ENCODE measurements around the gene LSM14A. TPM values are rescaled to one million over a fixed set of nuclear protein-coding genes. Genes with fewer than 3 reads are reported as not detected.

The LSM14A gene
- total RNA-seq, 5 donors from 2014 or later (not counting 1 experiment from before 2014, with no cell fraction given) = 135 to 180 (median 159) TPM

GRCh38 chr19:34142440-34142839 lies 29.9 kb upstream of the LSM14A start:
- H3K9me3 ChIP-seq = no peaks in the 10 kb centered on the region
- no peaks in the 10 kb centered on the region for H3K36me3 Mint-ChIP-seq
- ATAC-seq (replicated peaks in 1 of 4) = no peak
- no peak overlapping the region for H3K27ac ChIP-seq (ENCODE audit: low read length)
- H3K27ac Mint-ChIP-seq = no peak overlapping the region
- POLR2A ChIA-PET = no interaction called here
- H3K4me3 Mint-ChIP-seq = no peak overlapping the region
- H3K27me3 ChIP-seq (replicated peaks in 1 of 2; ENCODE audit: control insufficient read depth in 2 of 2, extremely low read depth in 1 of 2, insufficient read depth in 2 of 2, low read length in 1 of 2) = peaks cover 0 to 4% of the 10 kb centered on the region in 2 experiments
- H3K4me3 ChIP-seq (ENCODE audit: control insufficient read depth in 1 of 2, extremely low read depth in 1 of 2, low read length in 1 of 2) = no peak overlapping the region
- H3K4me1 Mint-ChIP-seq = no peaks in the 10 kb centered on the region
- H3K27me3 Mint-ChIP-seq = no peaks in the 10 kb centered on the region
- H3K36me3 ChIP-seq (ENCODE audit: control insufficient read depth in 2 of 2, extremely low read depth in 1 of 2, insufficient read depth in 1 of 2, low read length in 1 of 2) = no peaks in the 10 kb centered on the region
- WGBS (ENCODE audit: insufficient coverage) = 50% methylated on average over 1 of the region's 3 CpGs
- no peak for DNase-seq
- H3K9me3 Mint-ChIP-seq = no peaks in the 10 kb centered on the region
- CTCF ChIA-PET = interaction anchor here (0.7 to 1.5 kb wide), 2 partner anchors 17 to 364 kb away, joined by 3 read pairs; no protein-coding TSS in a partner anchor
- no peaks in the 10 kb centered on the region for H3K4me1 ChIP-seq (ENCODE audit: control insufficient read depth in 1 of 2, extremely low read depth in 1 of 2, insufficient read depth in 2 of 2, low read length in 2 of 2)

- Mint-ChIP-seq H3K9me3 (no peaks in the 10 kb centered on the region), H3K27ac (no peak overlapping the region), H3K27me3 (no peaks in the 10 kb centered on the region), H3K4me3 (no peak overlapping the region), H3K36me3 (no peaks in the 10 kb centered on the region), H3K4me1 (no peaks in the 10 kb centered on the region)
- Histone ChIP-seq H3K36me3 (ENCODE audit: control insufficient read depth in 2 of 2, extremely low read depth in 1 of 2, insufficient read depth in 1 of 2, low read length in 1 of 2) (no peaks in the 10 kb centered on the region), H3K27ac (ENCODE audit: low read length) (no peak overlapping the region), H3K9me3 (no peaks in the 10 kb centered on the region), H3K27me3 (replicated peaks in 1 of 2; ENCODE audit: control insufficient read depth in 2 of 2, extremely low read depth in 1 of 2, insufficient read depth in 2 of 2, low read length in 1 of 2) (peaks cover 0 to 7% of the 10 kb centered on the region in 2 experiments), H3K4me1 (ENCODE audit: control insufficient read depth in 1 of 2, extremely low read depth in 1 of 2, insufficient read depth in 2 of 2, low read length in 2 of 2) (no peaks in the 10 kb centered on the region), H3K4me3 (ENCODE audit: control insufficient read depth in 1 of 2, extremely low read depth in 1 of 2, low read length in 1 of 2) (no peak overlapping the region)
- ATAC-seq (replicated peaks in 1 of 4) (peak; percentile 51 to 68 (median 62)), DNase-seq (peak in 33 of 35 experiments; percentile 11 to 81 (median 40))
- WGBS (ENCODE audit: insufficient coverage) = 0% methylated on average over 4 of the region's 7 CpGs
- ChIA-PET CTCF (interaction anchor here in 1 of 2 donors (1.0 to 1.8 kb wide), 2 partner anchors 26 to 104 kb away, joined by 3 to 5 read pairs; no protein-coding TSS in a partner anchor), POLR2A (no interaction called here)
Observed at GRCh38 chr19:34145741-34146202, 26.5 kb upstream of the LSM14A start.

- H3K27ac ChIP-seq (ENCODE audit: low read length) = no peak overlapping the region
- 89% methylated on average over 9 of the region's 9 CpGs for WGBS (ENCODE audit: insufficient coverage)
- DNase-seq (no peak), ATAC-seq (replicated peaks in 1 of 4) (no peak)
- peaks cover 0 to 7% of the 10 kb centered on the region in 2 experiments for H3K27me3 ChIP-seq (replicated peaks in 1 of 2; ENCODE audit: control insufficient read depth in 2 of 2, extremely low read depth in 1 of 2, insufficient read depth in 2 of 2, low read length in 1 of 2)
- no peaks in the 10 kb centered on the region for H3K36me3 Mint-ChIP-seq
- H3K36me3 ChIP-seq (ENCODE audit: control insufficient read depth in 2 of 2, extremely low read depth in 1 of 2, insufficient read depth in 1 of 2, low read length in 1 of 2) = no peaks in the 10 kb centered on the region
- H3K4me3 Mint-ChIP-seq = no peak overlapping the region
- ChIA-PET POLR2A (no interaction called here), CTCF (interaction anchor here in 1 of 2 donors (0.7 kb wide), 1 partner anchor 173 kb away, joined by 4 read pairs; no protein-coding TSS in a partner anchor)
- no peaks in the 10 kb centered on the region for H3K4me1 ChIP-seq (ENCODE audit: control insufficient read depth in 1 of 2, extremely low read depth in 1 of 2, insufficient read depth in 2 of 2, low read length in 2 of 2)
- H3K9me3 ChIP-seq = no peaks in the 10 kb centered on the region
- no peak overlapping the region for H3K27ac Mint-ChIP-seq
- peaks cover 0 to 1% of the 10 kb centered on the region in 2 donors for H3K27me3 Mint-ChIP-seq
- H3K4me1 Mint-ChIP-seq = no peaks in the 10 kb centered on the region
- no peak overlapping the region for H3K4me3 ChIP-seq (ENCODE audit: control insufficient read depth in 1 of 2, extremely low read depth in 1 of 2, low read length in 1 of 2)
- H3K9me3 Mint-ChIP-seq = no peaks in the 10 kb centered on the region
Observed at GRCh38 chr19:34148658-34149185, 23.6 kb upstream of the LSM14A start.

- no peak overlapping the region for H3K4me3 ChIP-seq (ENCODE audit: control insufficient read depth in 1 of 2, extremely low read depth in 1 of 2, low read length in 1 of 2)
- no peak overlapping the region for H3K27ac ChIP-seq (ENCODE audit: low read length)
- ATAC-seq (replicated peaks in 1 of 4) = no peak
- H3K27me3 ChIP-seq (replicated peaks in 1 of 2; ENCODE audit: control insufficient read depth in 2 of 2, extremely low read depth in 1 of 2, insufficient read depth in 2 of 2, low read length in 1 of 2) = peaks cover 0 to 7% of the 10 kb centered on the region in 2 experiments
- H3K36me3 ChIP-seq (ENCODE audit: control insufficient read depth in 2 of 2, extremely low read depth in 1 of 2, insufficient read depth in 1 of 2, low read length in 1 of 2) = no peaks in the 10 kb centered on the region
- no peak for DNase-seq
- CTCF ChIA-PET = interaction anchor here (0.6 to 0.8 kb wide), 3 partner anchors 42 to 965 kb away, joined by 3 to 7 read pairs (median 4); no protein-coding TSS in a partner anchor
- POLR2A ChIA-PET = interaction anchor here in 1 of 2 donors (0.6 kb wide), 1 partner anchor 73 kb away, joined by 4 read pairs; no protein-coding TSS in a partner anchor
- H3K9me3 ChIP-seq = no peaks in the 10 kb centered on the region
- no peaks in the 10 kb centered on the region for H3K4me1 ChIP-seq (ENCODE audit: control insufficient read depth in 1 of 2, extremely low read depth in 1 of 2, insufficient read depth in 2 of 2, low read length in 2 of 2)
- Mint-ChIP-seq H3K4me1 (no peaks in the 10 kb centered on the region), H3K36me3 (no peaks in the 10 kb centered on the region), H3K9me3 (no peaks in the 10 kb centered on the region), H3K4me3 (no peak overlapping the region), H3K27me3 (peaks cover 0 to 1% of the 10 kb centered on the region in 2 donors), H3K27ac (no peak overlapping the region)
- WGBS (ENCODE audit: insufficient coverage) = 92% methylated on average over 4 of the region's 5 CpGs
Observed at GRCh38 chr19:34149873-34150272, 22.4 kb upstream of the LSM14A start.

- no peaks in the 10 kb centered on the region for H3K4me1 Mint-ChIP-seq
- DNase-seq = no peak
- 69% methylated on average over 3 of the region's 4 CpGs for WGBS (ENCODE audit: insufficient coverage)
- no peaks in the 10 kb centered on the region for H3K9me3 ChIP-seq
- no peaks in the 10 kb centered on the region for H3K36me3 Mint-ChIP-seq
- peaks cover 0 to 1% of the 10 kb centered on the region in 2 donors for H3K27me3 Mint-ChIP-seq
- peaks cover 0 to 3% of the 10 kb centered on the region in 2 experiments for H3K27me3 ChIP-seq (replicated peaks in 1 of 2; ENCODE audit: control insufficient read depth in 2 of 2, extremely low read depth in 1 of 2, insufficient read depth in 2 of 2, low read length in 1 of 2)
- no peaks in the 10 kb centered on the region for H3K4me1 ChIP-seq (ENCODE audit: control insufficient read depth in 1 of 2, extremely low read depth in 1 of 2, insufficient read depth in 2 of 2, low read length in 2 of 2)
- no peak overlapping the region for H3K27ac ChIP-seq (ENCODE audit: low read length)
- H3K4me3 Mint-ChIP-seq = no peak overlapping the region
- no peaks in the 10 kb centered on the region for H3K36me3 ChIP-seq (ENCODE audit: control insufficient read depth in 2 of 2, extremely low read depth in 1 of 2, insufficient read depth in 1 of 2, low read length in 1 of 2)
- no peak overlapping the region for H3K4me3 ChIP-seq (ENCODE audit: control insufficient read depth in 1 of 2, extremely low read depth in 1 of 2, low read length in 1 of 2)
- H3K9me3 Mint-ChIP-seq = no peaks in the 10 kb centered on the region
- ChIA-PET CTCF (interaction anchor here in 1 of 2 donors (0.8 kb wide), 1 partner anchor 108 kb away, joined by 4 read pairs; no protein-coding TSS in a partner anchor), POLR2A (no interaction called here)
- no peak for ATAC-seq (replicated peaks in 1 of 4)
- H3K27ac Mint-ChIP-seq = no peak overlapping the region
Observed at GRCh38 chr19:34150558-34150957, 21.7 kb upstream of the LSM14A start.

GRCh38 chr19:34151439-34151838 lies 20.9 kb upstream of the LSM14A start:
- no peak overlapping the region for H3K4me3 Mint-ChIP-seq
- WGBS (ENCODE audit: insufficient coverage) = no CpG with 5 or more reads among the region's 5 CpGs
- CTCF ChIA-PET = no interaction called here

More at GRCh38 chr19:34151439-34151838, 20.9 kb upstream of the LSM14A start:
- H3K27ac Mint-ChIP-seq = no peak overlapping the region
- peaks cover 0 to 1% of the 10 kb centered on the region in 2 donors for H3K27me3 Mint-ChIP-seq
- no peaks in the 10 kb centered on the region for H3K4me1 Mint-ChIP-seq
- POLR2A ChIA-PET = no interaction called here
- no peaks in the 10 kb centered on the region for H3K36me3 Mint-ChIP-seq
- DNase-seq (no peak), ATAC-seq (replicated peaks in 1 of 4) (no peak)
- Histone ChIP-seq H3K27ac (ENCODE audit: low read length) (no peak overlapping the region), H3K4me1 (ENCODE audit: control insufficient read depth in 1 of 2, extremely low read depth in 1 of 2, insufficient read depth in 2 of 2, low read length in 2 of 2) (no peaks in the 10 kb centered on the region), H3K9me3 (no peaks in the 10 kb centered on the region), H3K36me3 (ENCODE audit: control insufficient read depth in 2 of 2, extremely low read depth in 1 of 2, insufficient read depth in 1 of 2, low read length in 1 of 2) (no peaks in the 10 kb centered on the region), H3K4me3 (ENCODE audit: control insufficient read depth in 1 of 2, extremely low read depth in 1 of 2, low read length in 1 of 2) (no peak overlapping the region), H3K27me3 (replicated peaks in 1 of 2; ENCODE audit: control insufficient read depth in 2 of 2, extremely low read depth in 1 of 2, insufficient read depth in 2 of 2, low read length in 1 of 2) (peaks cover 0 to 3% of the 10 kb centered on the region in 2 experiments)
- H3K9me3 Mint-ChIP-seq = no peaks in the 10 kb centered on the region
